Neural progenitor cell (in vitro differentiated cells): Measurements from ENCODE around the gene ARL4A. TPM values are rescaled to one million over a fixed set of nuclear protein-coding genes. Genes with fewer than 3 reads are reported as not detected.
A peak's percentile ranks its signal among the peaks of the same experiment; 100 is the strongest.

Experiments used
- DNase-seq: peaks from one replicate; pipeline ENCODE4 v3.0.0-alpha.2; 2016; ENCODE audit warnings: low spot score
- H2AFZ ChIP-seq: fragments of 200-600 bp; sonication (generic); replicated peaks from 2 replicates; pipeline ENCODE4 v1.6.1; 2016; ENCODE audit warnings: antibody characterized with exemption
- H3F3A ChIP-seq: fragments of 200-600 bp; sonication (generic); 2 replicates; pipeline ENCODE4 v1.6.1; 2016; ENCODE audit warnings: antibody characterized with exemption, low read depth
- H3K27ac ChIP-seq: fragments of 200-600 bp; sonication (generic); 2 replicates; pipeline ENCODE4 v1.5.1; 2016; ENCODE audit warnings: mild to moderate bottlenecking
- H3K27me3 ChIP-seq: fragments of 200-600 bp; sonication (generic); 2 replicates; pipeline ENCODE4 v1.6.1; 2016; ENCODE audit warnings: mild to moderate bottlenecking, moderate library complexity
- H3K36me3 ChIP-seq: fragments of 200-600 bp; sonication (generic); 2 replicates; pipeline ENCODE4 v1.5.1; 2016
- H3K4me1 ChIP-seq: fragments of 200-600 bp; sonication (generic); 2 replicates; pipeline ENCODE4 v1.6.1; 2016; ENCODE audit warnings: mixed run types
- H3K4me2 ChIP-seq: fragments of 200-600 bp; sonication (generic); 2 replicates; pipeline ENCODE4 v1.6.1; 2016
- H3K4me3 ChIP-seq: fragments of 200-600 bp; sonication (generic); 2 replicates; pipeline ENCODE4 v1.5.1; 2016
- H3K79me2 ChIP-seq: fragments of 200-600 bp; sonication (generic); 2 replicates; pipeline ENCODE4 v1.6.1; 2016; ENCODE audit warnings: low read depth
- H3K9ac ChIP-seq: fragments of 200-600 bp; sonication (generic); 2 replicates; pipeline ENCODE4 v1.6.1; 2016
- H3K9me3 ChIP-seq: fragments of 200-600 bp; sonication (generic); 2 replicates; pipeline ENCODE4 v1.5.1; 2016; ENCODE audit warnings: low read depth
- H4K20me1 ChIP-seq: fragments of 200-600 bp; sonication (generic); 2 replicates; pipeline ENCODE4 v1.6.1; 2016; ENCODE audit warnings: low read depth
- H3K27ac Mint-ChIP-seq: 3 replicates; pipeline ENCODE4 v1.8.0; 2021; ENCODE audit warnings: mixed read lengths
- H3K27me3 Mint-ChIP-seq: 2 replicates; pipeline ENCODE4 v1.8.0; 2022; ENCODE audit warnings: low read depth, mild to moderate bottlenecking, inconsistent platforms, moderate library complexity, mixed read lengths; ENCODE audit not compliant: insufficient read depth
- H3K36me3 Mint-ChIP-seq: 3 replicates; pipeline ENCODE4 v1.8.0; 2021; ENCODE audit warnings: mixed read lengths
- H3K4me1 Mint-ChIP-seq: 3 replicates; pipeline ENCODE4 v1.8.0; 2021; ENCODE audit warnings: mixed read lengths
- H3K4me3 Mint-ChIP-seq: 3 replicates; pipeline ENCODE4 v1.8.0; 2021; ENCODE audit warnings: mild to moderate bottlenecking, moderate library complexity, mixed read lengths
- H3K9me3 Mint-ChIP-seq: 3 replicates; pipeline ENCODE4 v1.8.0; 2020; ENCODE audit warnings: mixed read lengths
- CTCF ChIP-seq: fragments of 200-600 bp; sonication (generic); IDR thresholded peaks from 2 replicates; pipeline ENCODE4 v1.5.1; 2017; ENCODE audit warnings: antibody characterized with exemption, mild to moderate bottlenecking
- EZH2 ChIP-seq: fragments of 200-600 bp; sonication (generic); IDR thresholded peaks from 2 replicates; pipeline ENCODE4 v1.6.1; 2017; ENCODE audit warnings: antibody characterized with exemption, mild to moderate bottlenecking, moderate library complexity
- EZH2phosphoT487 ChIP-seq: fragments of 200-600 bp; sonication (generic); IDR thresholded peaks from 2 replicates; pipeline ENCODE4 v1.6.1; 2017; ENCODE audit warnings: antibody characterized with exemption
- total RNA-seq: library from RNA; depleted of rRNA; stranded (reverse); fragments of >200 nt; gene quantifications from 2 replicates; pipeline ENCODE4 v1.2.3, GENCODE V29; 2015; ENCODE audit warnings: low replicate concordance

The ARL4A gene
- total RNA-seq, 1 donor from 2014 or later, result 43.5 TPM

- H3K27me3 Mint-ChIP-seq, result peaks cover 3% of the 10 kb centered on the region
- peaks cover 10% of the 10 kb centered on the region for H3F3A ChIP-seq
- TF ChIP-seq EZH2phosphoT487, result no peak
- peak; percentile 47 for TF ChIP-seq CTCF
- peaks cover 6% of the 10 kb centered on the region for H3K9me3 Mint-ChIP-seq
- H3K9me3 ChIP-seq, result no peaks in the 10 kb centered on the region
- peaks cover 6% of the 10 kb centered on the region for H3K36me3 Mint-ChIP-seq
- H3K4me1 ChIP-seq, result peaks cover 7% of the 10 kb centered on the region
- no peaks in the 10 kb centered on the region for H3K36me3 ChIP-seq
- no peaks in the 10 kb centered on the region for H4K20me1 ChIP-seq
- H2AFZ ChIP-seq, result no peak overlapping the region
- H3K79me2 ChIP-seq, result peaks cover 14% of the 10 kb centered on the region
- H3K4me2 ChIP-seq, result no peak overlapping the region
- no peak overlapping the region for H3K27ac ChIP-seq
- H3K4me3 Mint-ChIP-seq, result no peak overlapping the region
- no peak overlapping the region for H3K9ac ChIP-seq
- H3K4me3 ChIP-seq, result no peak overlapping the region
- peaks cover 11% of the 10 kb centered on the region for H3K4me1 Mint-ChIP-seq
- no peak overlapping the region for H3K27ac Mint-ChIP-seq
- H3K27me3 ChIP-seq, result peaks cover 7% of the 10 kb centered on the region
- no peak for DNase-seq
These were observed 3.5 kb upstream of the ARL4A start for GRCh38 chr7:12683678-12684585.

GRCh38 chr7:12684733-12685132 is 2.7 kb upstream of the ARL4A start:
- peaks cover 15% of the 10 kb centered on the region for H3K4me1 ChIP-seq
- H3K9me3 Mint-ChIP-seq, result peaks cover 6% of the 10 kb centered on the region
- H3K79me2 ChIP-seq, result peaks cover 22% of the 10 kb centered on the region
- H3K4me3 Mint-ChIP-seq, result no peak overlapping the region
- H3K27me3 Mint-ChIP-seq, result peaks cover 3% of the 10 kb centered on the region
- H3K4me1 Mint-ChIP-seq, result peaks cover 14% of the 10 kb centered on the region
- H3K27ac ChIP-seq, result no peak overlapping the region
- H3K27me3 ChIP-seq, result peaks cover 7% of the 10 kb centered on the region
- no peaks in the 10 kb centered on the region for H3K9me3 ChIP-seq
- no peak overlapping the region for H3K27ac Mint-ChIP-seq
- no peaks in the 10 kb centered on the region for H3K36me3 ChIP-seq
- no peak overlapping the region for H3K4me3 ChIP-seq
- peaks cover 10% of the 10 kb centered on the region for H3F3A ChIP-seq
- H4K20me1 ChIP-seq, result no peaks in the 10 kb centered on the region
- H3K9ac ChIP-seq, result no peak overlapping the region
- H3K4me2 ChIP-seq, result no peak overlapping the region
- DNase-seq, result no peak
- peaks cover 13% of the 10 kb centered on the region for H3K36me3 Mint-ChIP-seq
- no peak for TF ChIP-seq CTCF
- no peak for TF ChIP-seq EZH2
- no peak for TF ChIP-seq EZH2phosphoT487
- H2AFZ ChIP-seq, result no peak overlapping the region

- Mint-ChIP-seq H3K27ac (no peak overlapping the region), H3K27me3 (peaks cover 3% of the 10 kb centered on the region), H3K36me3 (peaks cover 15% of the 10 kb centered on the region), H3K4me3 (peak overlapping the region; percentile 68), H3K4me1 (peaks cover 17% of the 10 kb centered on the region), H3K9me3 (peaks cover 6% of the 10 kb centered on the region)
- Histone ChIP-seq H3K27ac (no peak overlapping the region), H3K27me3 (peaks cover 7% of the 10 kb centered on the region), H3K36me3 (no peaks in the 10 kb centered on the region), H2AFZ (peak overlapping the region; percentile 51), H3K79me2 (peaks cover 30% of the 10 kb centered on the region), H3K9me3 (no peaks in the 10 kb centered on the region), H3K4me3 (peak overlapping the region; percentile 75), H3K4me2 (peak overlapping the region; percentile 86), H3F3A (peaks cover 10% of the 10 kb centered on the region), H4K20me1 (peaks cover 3% of the 10 kb centered on the region), H3K9ac (no peak overlapping the region), H3K4me1 (peaks cover 23% of the 10 kb centered on the region)
- peak; percentile 75 for DNase-seq
- TF ChIP-seq EZH2phosphoT487 (no peak), EZH2 (no peak), CTCF (peak; percentile 65)
These were observed 1.9 kb upstream of the ARL4A start for GRCh38 chr7:12685550-12685949.
